DOHH2 (cell line): ENCODE results near the gene SDR9C7.

ENCODE experiments used
- EZH2phosphoT487 ChIP-seq: fragments of 200-600 bp; sonication (generic); IDR thresholded peaks from 2 replicates; pipeline ENCODE4 v1.6.1; 2017; ENCODE audit warnings: borderline replicate concordance, mild to moderate bottlenecking, antibody characterized with exemption, low read length, moderate library complexity, mixed read lengths
- TF ChIP-seq, protein P1 (sequence below): fragments of 200-600 bp; sonication (generic); IDR thresholded peaks from one replicate; pipeline ENCODE4 v1.5.1; 2014; ENCODE audit warnings: antibody characterized with exemption, mild to moderate bottlenecking, low read depth, low read length; ENCODE audit not compliant: poor library complexity, severe bottlenecking

DNA sequence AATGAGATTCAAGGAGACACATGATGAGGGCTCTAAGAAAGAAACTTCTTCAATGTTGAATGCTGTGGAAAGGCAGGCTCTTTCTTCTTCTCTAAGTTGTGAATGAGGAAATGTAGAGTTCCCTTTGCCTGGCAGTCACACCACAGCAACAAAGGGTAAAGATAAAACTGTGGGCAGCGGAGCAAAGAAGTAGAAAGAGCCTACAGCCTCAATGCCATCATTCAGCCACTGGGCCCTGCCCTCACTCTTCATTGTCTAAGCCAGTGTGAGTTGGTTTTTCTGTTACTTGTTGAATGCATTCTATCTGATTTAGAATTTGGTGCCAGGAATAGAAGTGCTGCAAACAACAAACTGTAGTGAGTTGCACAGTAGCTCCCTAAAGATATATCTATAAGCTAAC, 12.2 kb downstream of the SDR9C7 start:
- TF ChIP-seq, protein P1, sequence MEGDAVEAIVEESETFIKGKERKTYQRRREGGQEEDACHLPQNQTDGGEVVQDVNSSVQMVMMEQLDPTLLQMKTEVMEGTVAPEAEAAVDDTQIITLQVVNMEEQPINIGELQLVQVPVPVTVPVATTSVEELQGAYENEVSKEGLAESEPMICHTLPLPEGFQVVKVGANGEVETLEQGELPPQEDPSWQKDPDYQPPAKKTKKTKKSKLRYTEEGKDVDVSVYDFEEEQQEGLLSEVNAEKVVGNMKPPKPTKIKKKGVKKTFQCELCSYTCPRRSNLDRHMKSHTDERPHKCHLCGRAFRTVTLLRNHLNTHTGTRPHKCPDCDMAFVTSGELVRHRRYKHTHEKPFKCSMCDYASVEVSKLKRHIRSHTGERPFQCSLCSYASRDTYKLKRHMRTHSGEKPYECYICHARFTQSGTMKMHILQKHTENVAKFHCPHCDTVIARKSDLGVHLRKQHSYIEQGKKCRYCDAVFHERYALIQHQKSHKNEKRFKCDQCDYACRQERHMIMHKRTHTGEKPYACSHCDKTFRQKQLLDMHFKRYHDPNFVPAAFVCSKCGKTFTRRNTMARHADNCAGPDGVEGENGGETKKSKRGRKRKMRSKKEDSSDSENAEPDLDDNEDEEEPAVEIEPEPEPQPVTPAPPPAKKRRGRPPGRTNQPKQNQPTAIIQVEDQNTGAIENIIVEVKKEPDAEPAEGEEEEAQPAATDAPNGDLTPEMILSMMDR, result no peak
- no peak for TF ChIP-seq EZH2phosphoT487
